HUES48 (cell line): ENCODE measurements around the gene TNFSF12.

ENCODE experiments used
- H3K27ac ChIP-seq: one replicate; pipeline ENCODE4 v1.7.0; 2013; ENCODE audit warnings: low read depth, low read length, inconsistent platforms
- H3K27me3 ChIP-seq: 2 replicates; pipeline ENCODE4 v1.6.1; 2013; ENCODE audit warnings: mild to moderate bottlenecking, low read length; ENCODE audit not compliant: control insufficient read depth, insufficient read depth
- H3K36me3 ChIP-seq: 2 replicates; pipeline ENCODE4 v1.6.1; 2013; ENCODE audit warnings: low read length; ENCODE audit not compliant: control insufficient read depth, insufficient read depth
- H3K4me1 ChIP-seq: 2 replicates; pipeline ENCODE4 v1.6.1; 2013; ENCODE audit warnings: mild to moderate bottlenecking, low read length; ENCODE audit not compliant: control insufficient read depth, insufficient read depth
- H3K4me3 ChIP-seq: 2 replicates; pipeline ENCODE4 v1.5.1; 2013; ENCODE audit warnings: mild to moderate bottlenecking, low read depth, low read length
- H3K9ac ChIP-seq: 2 replicates; pipeline ENCODE4 v1.6.1; 2013; ENCODE audit warnings: mild to moderate bottlenecking, low read depth, low read length, moderate library complexity
- H3K9me3 ChIP-seq: 2 replicates; pipeline ENCODE4 v1.6.1; 2013; ENCODE audit warnings: low read length; ENCODE audit not compliant: control insufficient read depth, insufficient read depth

Gene TNFSF12

GRCh38 chr17:7573324-7574080 is 24.6 kb downstream of the TNFSF12 start:
- Histone ChIP-seq H3K36me3 (peaks cover 76% of the 10 kb centered on the region), H3K27ac (peak overlapping the region; percentile 98), H3K4me3 (peak overlapping the region; percentile 76)

GRCh38 chr17:7574176-7574953 is 25.5 kb downstream of the TNFSF12 start:
- H3K36me3 ChIP-seq, result peaks cover 76% of the 10 kb centered on the region
- H3K9ac ChIP-seq, result peak overlapping the region; percentile 99
- no peaks in the 10 kb centered on the region for H3K27me3 ChIP-seq
- peaks cover 8% of the 10 kb centered on the region for H3K4me1 ChIP-seq
- H3K4me3 ChIP-seq, result peak overlapping the region; percentile 76
- H3K9me3 ChIP-seq, result no peaks in the 10 kb centered on the region
- peak overlapping the region; percentile 98 for H3K27ac ChIP-seq

More at GRCh38 chr17:7573324-7574080, 24.6 kb downstream of the TNFSF12 start:
- H3K4me1 ChIP-seq, result peaks cover 8% of the 10 kb centered on the region
- peak overlapping the region; percentile 99 for H3K9ac ChIP-seq
- no peaks in the 10 kb centered on the region for H3K27me3 ChIP-seq
- H3K9me3 ChIP-seq, result no peaks in the 10 kb centered on the region

GRCh38 chr17:7575481-7575883 is 26.6 kb downstream of the TNFSF12 start:
- H3K27ac ChIP-seq, result peak overlapping the region; percentile 98
- H3K9ac ChIP-seq, result no peak overlapping the region

GRCh38 chr17:7575959-7576358 is 27.1 kb downstream of the TNFSF12 start:
- Histone ChIP-seq H3K36me3 (peaks cover 60% of the 10 kb centered on the region), H3K4me1 (peaks cover 8% of the 10 kb centered on the region), H3K9me3 (no peaks in the 10 kb centered on the region), H3K27ac (peak overlapping the region; percentile 98), H3K4me3 (no peak overlapping the region), H3K27me3 (no peaks in the 10 kb centered on the region), H3K9ac (no peak overlapping the region)

More at GRCh38 chr17:7575481-7575883, 26.6 kb downstream of the TNFSF12 start:
- H3K4me1 ChIP-seq, result peaks cover 8% of the 10 kb centered on the region
- no peaks in the 10 kb centered on the region for H3K9me3 ChIP-seq
- H3K4me3 ChIP-seq, result 0 out of 2 replicates have a peak overlapping the region, but pooled peaks have one; percentile 76
- H3K27me3 ChIP-seq, result no peaks in the 10 kb centered on the region
- peaks cover 65% of the 10 kb centered on the region for H3K36me3 ChIP-seq

- Histone ChIP-seq H3K4me1 (peaks cover 8% of the 10 kb centered on the region), H3K27ac (peak overlapping the region; percentile 98), H3K4me3 (no peak overlapping the region), H3K36me3 (peaks cover 55% of the 10 kb centered on the region), H3K27me3 (no peaks in the 10 kb centered on the region), H3K9me3 (no peaks in the 10 kb centered on the region), H3K9ac (no peak overlapping the region)
These were observed 27.6 kb downstream of the TNFSF12 start for GRCh38 chr17:7576432-7576937.

- no peak overlapping the region for H3K9ac ChIP-seq
- H3K4me3 ChIP-seq, result no peak overlapping the region
- H3K9me3 ChIP-seq, result no peaks in the 10 kb centered on the region
- no peaks in the 10 kb centered on the region for H3K27me3 ChIP-seq
- peaks cover 54% of the 10 kb centered on the region for H3K36me3 ChIP-seq
- H3K27ac ChIP-seq, result no peak overlapping the region
- H3K4me1 ChIP-seq, result peaks cover 10% of the 10 kb centered on the region
These were observed 28.7 kb downstream of the TNFSF12 start for GRCh38 chr17:7577327-7578199.

GRCh38 chr17:7579001-7579833 is 30.4 kb downstream of the TNFSF12 start, which contains the start of gene CD68:
Gene CD68, plus strand, starts transcription at chr17:7579638. Its CDS starts 40 bp downstream, at chr17:7579678.
- Histone ChIP-seq H3K9me3 (no peaks in the 10 kb centered on the region), H3K9ac (no peak within 1 kb of the TSS), H3K36me3 (peaks cover 49% of the 10 kb centered on the region), H3K27ac (peak within 1 kb of the TSS; percentile 74), H3K27me3 (no peaks in the 10 kb centered on the region), H3K4me3 (no peak within 1 kb of the TSS), H3K4me1 (peaks cover 20% of the 10 kb centered on the region)

- Histone ChIP-seq H3K4me3 (no peak overlapping the region), H3K4me1 (peaks cover 16% of the 10 kb centered on the region; the same call in 1 of the 2 replicates), H3K27ac (peak overlapping the region; percentile 74), H3K9me3 (no peaks in the 10 kb centered on the region), H3K9ac (no peak overlapping the region), H3K36me3 (peaks cover 41% of the 10 kb centered on the region), H3K27me3 (no peaks in the 10 kb centered on the region)
These were observed 31.2 kb downstream of the TNFSF12 start for GRCh38 chr17:7579834-7580603.
